ENCODE results near the gene CBFB.

GRCh38 chr16:67104845-67105244 is 75.9 kb downstream of the CBFB start:
- TF ChIP-seq, protein P1, sequence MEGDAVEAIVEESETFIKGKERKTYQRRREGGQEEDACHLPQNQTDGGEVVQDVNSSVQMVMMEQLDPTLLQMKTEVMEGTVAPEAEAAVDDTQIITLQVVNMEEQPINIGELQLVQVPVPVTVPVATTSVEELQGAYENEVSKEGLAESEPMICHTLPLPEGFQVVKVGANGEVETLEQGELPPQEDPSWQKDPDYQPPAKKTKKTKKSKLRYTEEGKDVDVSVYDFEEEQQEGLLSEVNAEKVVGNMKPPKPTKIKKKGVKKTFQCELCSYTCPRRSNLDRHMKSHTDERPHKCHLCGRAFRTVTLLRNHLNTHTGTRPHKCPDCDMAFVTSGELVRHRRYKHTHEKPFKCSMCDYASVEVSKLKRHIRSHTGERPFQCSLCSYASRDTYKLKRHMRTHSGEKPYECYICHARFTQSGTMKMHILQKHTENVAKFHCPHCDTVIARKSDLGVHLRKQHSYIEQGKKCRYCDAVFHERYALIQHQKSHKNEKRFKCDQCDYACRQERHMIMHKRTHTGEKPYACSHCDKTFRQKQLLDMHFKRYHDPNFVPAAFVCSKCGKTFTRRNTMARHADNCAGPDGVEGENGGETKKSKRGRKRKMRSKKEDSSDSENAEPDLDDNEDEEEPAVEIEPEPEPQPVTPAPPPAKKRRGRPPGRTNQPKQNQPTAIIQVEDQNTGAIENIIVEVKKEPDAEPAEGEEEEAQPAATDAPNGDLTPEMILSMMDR (IDR thresholded peaks at IDR 0.05), result no peak
- TF ChIP-seq POLR2A (IDR thresholded peaks at IDR 0.05), result no peak

Measured in adrenal gland (tissue), 5 donors.